ENCODE results near the gene FRAT1.

GRCh38 chr10:97336942-97337831 lies 18.1 kb downstream of the FRAT1 start:
- TF ChIP-seq CTCF (IDR thresholded peaks at IDR 0.05 in 8 of 11, conservative IDR thresholded peaks at IDR 0.05 in 3 of 11), result no peak
- TF ChIP-seq POLR2AphosphoS5 (IDR thresholded peaks at IDR 0.05), result no peak

Measured in spleen (tissue), 7 donors.